DMS114 treated with DMSO at 0.1 percent for 48 hours (cell line): ENCODE results near the gene TAPBP.
"Not testable (repeated sequence)": the region's sequence is repeated elsewhere in the genome, so short reads cannot be mapped to it uniquely, and the experiment has no call there.

Experiments
- DNase-seq: peaks from one replicate; lab custom pipeline; 2025; ENCODE audit not compliant: unreplicated experiment; lab: John Stamatoyannopoulos, UW

Gene TAPBP

DNA sequence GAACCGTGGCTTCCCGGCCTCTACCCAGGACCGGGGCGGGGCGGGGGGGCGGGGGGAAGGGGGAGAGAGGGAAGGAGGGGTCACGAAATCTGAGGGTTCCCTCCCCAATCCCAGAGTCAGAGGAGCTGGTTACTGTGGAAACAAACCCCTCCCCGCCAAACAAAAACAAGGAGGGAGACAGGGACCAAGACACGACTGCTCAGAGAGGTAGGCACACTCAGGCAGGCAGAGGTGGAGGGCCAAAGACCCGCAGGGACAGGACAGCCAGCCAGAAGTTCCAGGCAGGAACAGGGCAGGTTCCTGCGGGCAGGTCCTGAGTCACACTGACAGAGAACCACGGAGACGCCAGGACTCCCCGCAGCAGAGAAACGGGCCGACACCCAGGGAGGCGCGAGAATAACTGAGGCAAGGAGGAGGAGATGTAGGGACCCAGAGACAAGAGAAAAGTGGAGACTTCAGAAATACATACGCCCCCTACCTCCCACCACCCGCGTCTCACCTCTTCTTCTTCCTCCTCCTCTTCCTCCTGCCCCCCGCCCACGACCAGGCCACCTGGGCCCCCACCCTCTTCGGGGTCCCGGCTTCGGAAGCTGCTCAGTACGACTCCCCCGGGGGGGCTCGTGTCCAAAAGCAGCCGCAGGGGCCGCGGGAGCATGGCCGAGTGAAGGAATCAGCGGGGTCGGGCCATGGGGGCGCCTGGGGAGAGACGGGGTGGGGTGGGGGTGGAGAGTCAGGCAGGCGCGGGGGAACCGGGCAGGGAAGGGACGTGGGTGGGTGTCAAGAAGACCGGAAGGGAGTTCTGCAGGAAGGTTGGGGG is 15.7 kb downstream of the TAPBP start:
- peak; percentile 73 for DNase-seq

DNA sequence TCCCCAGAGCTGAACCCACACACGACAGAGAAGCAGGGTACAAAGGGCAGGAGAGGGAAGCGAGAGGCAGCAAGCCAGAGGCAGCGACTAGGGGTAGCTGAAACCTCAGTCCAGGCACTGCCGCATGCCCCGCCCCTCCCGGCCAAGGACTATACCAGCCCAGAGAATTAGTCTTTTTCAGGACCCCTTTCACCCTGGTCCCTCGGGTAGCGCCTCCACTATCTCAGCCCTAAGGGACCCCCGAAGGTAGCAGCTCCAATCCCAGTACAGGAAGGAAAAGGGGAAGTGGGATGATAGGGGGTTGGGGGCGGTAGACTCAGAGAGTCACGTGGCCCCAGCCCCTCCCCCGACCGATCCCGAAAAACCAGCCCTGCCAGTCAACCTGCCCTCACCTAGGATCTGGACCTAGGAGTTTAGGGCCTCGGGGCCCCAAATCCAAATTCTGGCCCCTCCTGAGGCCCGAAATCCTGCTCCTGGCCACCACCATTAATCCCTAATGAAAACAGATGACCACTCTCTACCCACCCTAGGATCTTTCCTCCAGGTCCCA is 16.4 kb downstream of the TAPBP start:
- no peak for DNase-seq

DNA sequence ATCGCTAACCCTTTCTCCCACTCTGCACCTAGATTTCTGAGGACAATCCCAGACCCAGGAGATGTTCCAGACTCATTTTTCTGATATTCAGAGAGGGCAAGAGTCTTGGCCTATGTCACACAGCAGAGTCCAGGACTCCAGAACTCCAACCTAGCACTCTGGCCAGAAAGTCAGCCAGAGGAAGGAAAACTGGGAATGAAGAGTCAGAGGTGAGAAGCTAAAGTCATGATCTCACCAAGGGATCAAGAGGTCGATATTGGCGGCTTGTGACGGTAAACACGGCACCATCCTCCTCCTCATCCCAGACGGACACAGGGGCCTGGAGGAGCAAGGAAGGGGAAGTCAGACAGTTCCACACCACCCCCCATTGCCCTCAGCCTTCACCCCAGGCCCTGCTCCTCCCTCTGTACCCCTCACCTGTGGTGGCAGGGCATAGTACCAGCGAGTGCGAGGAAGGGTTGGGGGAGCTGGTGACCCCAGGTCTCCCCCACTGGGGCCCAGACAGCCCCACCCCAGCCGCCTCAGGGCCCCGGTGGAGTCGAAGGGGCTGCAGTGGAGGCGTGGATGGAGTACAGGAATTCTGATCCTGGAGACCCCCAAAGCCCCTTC is 17.0 kb downstream of the TAPBP start:
- no peak for DNase-seq

DNA sequence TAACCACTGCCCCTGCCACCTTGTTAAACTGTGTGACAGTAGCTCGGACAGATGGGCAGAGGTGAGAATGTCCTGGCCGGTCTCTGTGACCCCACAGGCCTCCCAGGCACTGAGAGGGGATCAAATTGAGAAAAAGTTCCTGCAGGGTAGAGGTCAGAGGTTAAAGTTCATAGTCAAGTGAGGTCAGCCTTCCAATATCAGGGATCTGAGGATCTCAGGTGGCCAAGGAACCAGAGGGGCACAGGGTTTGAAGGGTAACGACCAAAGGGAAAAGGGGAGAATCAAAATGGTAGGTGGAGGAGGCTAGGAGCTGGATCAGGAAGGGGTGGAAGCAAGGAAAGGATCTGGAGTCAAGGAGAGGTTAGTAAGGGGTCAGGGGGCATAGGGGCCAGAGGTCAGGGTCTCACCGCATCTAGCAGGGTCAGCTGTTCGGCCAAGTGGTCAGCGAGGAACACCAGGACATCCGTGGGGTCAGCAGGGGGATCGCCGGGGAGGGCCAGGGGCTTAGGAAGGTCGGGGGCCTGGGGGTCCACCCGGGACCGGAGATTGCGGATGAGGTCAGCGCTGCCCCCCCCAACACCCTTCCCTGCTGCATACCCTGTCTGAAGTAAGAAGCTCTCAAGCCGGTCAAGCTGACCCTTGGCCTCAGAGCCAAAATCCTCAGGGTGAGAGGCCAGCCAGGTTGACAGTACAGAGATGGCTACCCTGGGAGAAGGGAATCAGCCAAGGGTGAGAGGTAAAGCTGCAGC is 18.1 kb downstream of the TAPBP start:
- DNase-seq = no peak

DNA sequence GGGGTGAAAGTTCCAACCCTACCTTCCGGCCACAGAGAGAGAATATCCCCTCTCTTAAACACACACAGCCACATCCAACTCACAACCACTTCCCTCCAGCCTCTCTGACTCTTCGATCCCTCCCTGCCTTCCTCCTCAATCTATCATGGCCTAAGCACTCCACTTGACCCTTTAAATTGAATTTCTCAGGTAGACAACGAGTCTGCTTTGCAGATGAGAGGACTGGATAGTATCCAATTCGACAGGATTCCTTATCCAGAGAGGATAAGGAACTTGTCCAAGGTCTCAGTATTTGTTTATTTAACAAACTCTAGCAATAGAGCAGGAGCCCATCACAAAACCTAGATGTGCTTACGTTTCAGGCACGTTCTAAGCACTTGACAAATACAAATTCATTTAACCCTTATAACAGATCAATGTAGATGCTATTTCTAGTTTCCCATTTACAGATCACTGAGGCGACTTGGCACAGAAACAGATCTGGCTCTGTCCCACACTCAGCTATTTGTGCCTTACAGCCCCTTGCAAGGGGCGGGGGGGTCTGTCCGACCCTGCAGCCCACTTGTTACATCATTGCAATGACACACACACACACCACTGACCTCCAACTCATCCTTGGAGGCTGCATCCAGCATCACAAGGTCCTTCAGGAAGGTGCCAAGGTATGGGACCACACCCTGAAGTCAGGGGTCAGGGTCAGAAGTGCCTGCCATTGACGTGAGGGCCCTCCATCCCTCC is 19.6 kb downstream of the TAPBP start:
- DNase-seq = no peak

DNA sequence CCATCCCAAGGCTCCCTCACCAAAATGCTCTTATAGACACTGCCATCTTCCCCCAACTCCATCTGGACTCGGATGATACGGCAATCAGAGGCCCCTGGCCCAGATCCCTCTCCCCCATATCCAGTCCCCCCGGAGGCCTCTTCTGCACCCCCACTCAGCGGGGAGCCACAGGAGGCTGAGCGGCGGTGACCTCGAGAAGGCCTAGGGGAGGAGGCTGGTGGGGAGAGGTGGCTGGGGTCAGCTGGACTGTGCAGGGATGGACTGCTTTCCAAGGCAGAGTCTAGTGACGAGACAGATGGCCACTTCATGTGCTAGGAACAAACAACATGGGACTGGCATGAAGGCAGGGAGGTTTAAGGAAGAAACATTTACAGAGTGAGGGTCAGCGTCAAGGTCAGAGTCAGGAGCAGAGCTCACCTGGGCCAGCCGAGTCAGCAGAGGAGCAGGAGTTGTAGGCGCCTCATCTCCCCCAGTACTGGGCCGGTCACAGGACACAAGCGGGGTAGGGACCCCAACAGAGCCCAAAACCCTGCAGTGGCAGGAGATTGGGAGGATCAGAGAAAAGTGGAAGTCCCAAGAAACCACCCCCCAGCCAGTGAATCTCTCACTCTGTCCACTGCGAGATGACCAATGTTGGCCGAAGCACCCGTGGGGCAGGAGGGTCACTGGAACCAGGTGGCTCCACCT is 20.7 kb downstream of the TAPBP start:
- no peak for DNase-seq

DNA sequence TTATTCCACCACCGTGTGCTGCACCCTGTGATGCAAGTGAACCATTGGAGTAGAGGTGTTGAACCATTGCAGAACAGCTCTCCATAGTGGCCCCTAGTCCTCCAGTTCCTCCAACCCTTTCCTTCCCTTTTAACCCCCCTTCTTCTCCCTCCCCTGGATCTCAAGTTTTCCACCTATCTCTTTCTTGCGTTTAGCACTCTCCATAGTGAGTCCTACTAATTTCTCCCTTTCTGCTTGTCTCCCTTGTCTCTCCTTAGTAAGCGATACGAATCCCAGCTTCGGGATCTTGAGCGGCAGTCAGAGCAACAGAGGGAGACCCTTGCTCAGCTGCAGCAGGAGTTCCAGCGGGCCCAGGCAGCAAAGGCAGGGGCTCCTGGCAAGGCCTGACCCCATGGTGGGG is 23.4 kb downstream of the TAPBP start:
- no peak for DNase-seq

DNA sequence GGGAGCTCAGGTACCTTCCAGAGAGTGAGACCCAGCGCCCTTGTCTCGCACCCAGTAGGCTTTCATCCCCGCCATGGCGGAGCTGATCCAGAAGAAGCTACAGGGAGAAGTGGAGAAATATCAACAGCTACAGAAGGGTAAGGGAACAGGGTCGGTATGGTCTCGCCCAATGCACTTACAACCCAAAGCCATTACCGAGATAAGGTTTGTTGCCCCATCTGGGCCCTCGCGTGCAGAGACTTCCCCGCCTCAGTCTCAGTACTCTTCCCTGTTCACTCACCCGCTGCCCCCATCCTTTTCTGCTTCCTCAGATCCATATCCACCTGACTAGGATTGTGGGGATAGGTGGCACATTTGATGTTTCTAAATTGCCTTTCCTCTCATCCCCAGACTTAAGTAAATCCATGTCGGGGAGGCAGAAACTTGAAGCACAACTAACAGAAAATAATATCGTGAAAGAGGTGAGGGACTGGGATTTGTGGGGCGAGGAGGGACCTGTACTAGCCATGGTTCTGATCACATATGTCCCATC is 24.0 kb downstream of the TAPBP start:
- DNase-seq = no peak

DNA sequence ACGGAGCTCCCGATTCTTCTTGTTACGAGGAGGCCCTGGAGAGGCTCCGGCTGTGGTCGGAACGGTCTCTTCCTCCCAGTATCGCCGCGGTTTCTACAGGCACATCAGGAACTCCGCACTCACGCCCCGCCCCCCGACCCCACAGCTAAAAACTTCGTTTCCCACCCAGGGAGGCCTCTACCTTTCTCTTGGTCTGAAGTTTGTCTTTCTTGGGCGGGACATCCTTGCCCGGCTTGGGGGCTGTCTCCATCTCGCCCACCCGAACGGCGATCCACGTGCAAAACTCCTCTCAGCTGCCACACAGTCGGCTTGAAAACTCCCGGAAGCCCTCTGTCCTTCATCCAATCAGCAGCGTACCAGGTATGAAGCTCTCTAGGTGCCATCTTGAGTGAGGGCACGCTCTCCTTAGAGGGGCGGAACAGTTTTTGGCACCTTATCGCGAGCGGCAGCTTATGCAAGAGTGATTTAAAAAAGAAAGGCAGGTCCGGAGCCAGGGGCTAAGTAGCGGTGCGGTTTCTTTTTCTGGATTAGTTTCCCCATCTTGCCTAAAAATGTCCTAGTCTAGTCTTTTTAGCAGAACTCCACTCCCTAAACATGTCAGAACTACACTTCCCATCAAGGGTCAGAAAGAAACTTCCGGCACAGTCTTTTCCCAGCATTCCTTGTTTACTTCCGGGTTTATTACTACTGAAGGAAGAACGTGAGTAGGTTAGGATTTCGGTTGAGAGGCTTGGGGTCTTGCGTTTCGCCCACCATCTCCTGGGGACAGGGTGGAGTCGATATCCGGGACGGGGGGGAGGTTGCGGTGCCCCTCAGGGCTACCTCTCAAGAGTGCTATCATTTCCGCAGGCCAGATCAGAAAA is 24.7 kb downstream of the TAPBP start, which contains the start of the genes PFDN6 and WDR46:
Gene PFDN6, plus strand, starts transcription at position 681 of the 863 bp plus-strand sequence. CDS start 256 bp downstream, outside the sequence.
Gene WDR46, minus strand, starts transcription at position 319 of the 863 bp plus-strand sequence. Its CDS starts 69 bp downstream, at position 250.
- peak; percentile 99 for DNase-seq

DNA sequence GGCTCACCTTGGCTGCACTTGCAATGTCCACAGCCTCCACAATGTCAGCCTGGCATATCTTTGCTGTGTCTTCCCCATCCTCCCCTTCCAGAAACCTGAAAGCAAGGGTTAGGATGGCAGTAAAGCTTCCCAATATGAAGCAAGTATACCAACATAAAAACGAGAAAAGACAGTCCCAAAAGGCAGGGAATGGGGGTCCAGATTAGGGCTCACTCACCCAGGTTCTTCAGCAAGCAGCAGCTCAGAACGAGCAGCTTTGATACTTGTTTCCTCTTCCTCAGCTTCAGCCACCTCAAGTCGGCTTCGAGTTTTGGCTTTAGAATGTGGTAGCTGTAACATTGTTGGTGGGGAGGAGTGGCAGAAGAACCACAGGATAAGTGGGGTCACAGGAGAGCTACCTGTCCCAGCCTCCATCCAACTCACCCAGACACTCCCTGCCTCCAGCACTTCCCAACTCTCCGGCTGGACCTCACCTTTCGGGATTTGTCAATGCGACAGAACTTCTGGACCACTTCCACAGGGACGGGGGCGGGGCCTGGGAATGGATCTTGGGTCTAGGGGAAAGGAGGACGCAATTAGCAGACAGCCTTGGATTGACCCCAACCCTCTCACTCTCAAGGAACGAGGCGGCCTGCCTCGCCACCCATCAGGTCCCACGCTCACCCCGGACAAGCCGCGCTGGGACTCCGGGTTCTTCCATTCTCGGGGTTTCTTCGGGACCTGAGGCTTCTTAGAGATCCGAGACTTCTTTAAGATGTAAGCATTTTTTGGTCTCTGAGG is 25.5 kb downstream of the TAPBP start:
- DNase-seq = no peak

DNA sequence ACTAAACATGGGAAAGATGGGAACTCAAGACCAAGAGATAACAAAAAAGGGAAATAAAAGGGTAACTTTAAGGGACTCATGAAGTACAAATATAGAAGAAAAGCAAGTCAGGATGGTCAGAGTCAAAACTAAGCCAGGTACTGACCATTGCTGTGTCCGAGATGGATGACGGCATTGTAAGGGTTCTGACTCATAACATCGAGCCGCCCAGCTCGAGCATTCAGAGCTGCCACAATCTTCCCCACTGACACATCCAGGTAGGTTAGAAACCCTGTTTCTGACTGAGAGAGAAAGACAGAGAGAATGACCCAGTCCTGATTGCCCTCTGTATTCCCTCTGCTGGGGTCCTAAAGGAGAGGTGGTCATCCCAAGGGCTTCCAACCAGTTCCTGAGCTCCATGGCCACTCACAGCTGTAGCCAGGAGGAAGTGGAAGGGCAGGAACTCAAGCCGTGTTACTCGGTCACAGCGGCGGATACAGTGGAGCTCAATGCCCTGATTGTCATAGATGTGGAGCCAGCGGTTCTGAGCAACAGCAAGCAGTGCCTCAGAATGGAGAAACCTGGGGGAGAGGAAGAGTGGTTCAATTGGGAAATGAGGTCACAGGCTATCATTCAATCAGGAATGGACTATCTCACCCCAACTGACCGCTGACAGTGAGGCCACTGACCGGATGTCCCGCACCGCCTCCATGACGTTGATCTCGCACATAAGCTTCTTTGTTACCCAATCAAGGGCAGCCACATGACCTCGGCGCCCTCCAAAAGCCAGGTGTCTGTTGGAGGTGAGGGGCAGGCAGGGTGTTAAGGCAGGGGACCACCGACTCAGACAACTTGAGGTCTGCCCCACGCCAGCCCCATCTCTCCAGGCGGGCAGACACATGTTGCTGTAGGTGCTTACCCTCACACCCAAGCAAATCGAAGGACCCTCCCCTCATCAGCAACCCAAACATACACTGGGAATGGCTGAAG is 26.6 kb downstream of the TAPBP start:
- no peak for DNase-seq

DNA sequence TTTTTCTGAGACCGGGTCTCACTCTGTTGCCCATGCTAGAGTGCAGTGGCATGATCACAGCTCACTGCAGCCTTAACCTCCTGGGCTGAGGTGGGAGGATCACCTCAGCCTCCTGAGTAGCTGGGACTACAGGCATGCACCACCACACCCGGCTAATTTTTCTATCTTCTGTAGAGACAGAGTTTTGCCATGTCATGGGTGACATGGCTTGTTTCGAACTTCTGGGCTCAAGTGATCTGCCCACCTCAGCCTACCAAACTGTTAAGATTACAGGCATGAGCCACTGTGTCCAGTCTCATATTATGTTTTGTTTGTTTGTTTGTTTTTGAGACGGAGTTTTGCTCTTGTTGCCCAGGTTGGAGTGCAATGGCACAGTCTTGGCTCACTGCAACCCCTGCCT is 28.7 kb downstream of the TAPBP start:
- not testable (repeated sequence) for DNase-seq

DNA sequence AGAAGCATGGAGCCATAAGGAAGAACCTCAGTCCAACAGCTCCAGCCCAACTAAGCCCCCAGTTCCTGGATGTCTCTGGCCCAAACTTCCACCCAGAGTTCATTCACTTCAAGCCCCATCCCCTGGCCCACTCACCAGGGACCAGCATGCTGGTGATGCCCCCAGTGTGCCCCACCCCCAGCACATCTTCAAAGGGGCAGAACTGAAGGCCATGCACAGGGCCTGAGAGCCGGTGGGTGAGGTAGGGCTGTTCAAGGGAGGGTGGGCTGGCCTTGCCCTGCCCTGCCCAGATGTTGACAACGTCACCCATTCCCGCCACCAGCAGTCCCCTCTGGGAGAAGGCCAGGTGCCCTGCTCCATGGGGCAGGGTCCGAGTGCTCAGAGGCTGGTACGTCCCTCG is 33.3 kb downstream of the TAPBP start:
- no peak for DNase-seq

DNA sequence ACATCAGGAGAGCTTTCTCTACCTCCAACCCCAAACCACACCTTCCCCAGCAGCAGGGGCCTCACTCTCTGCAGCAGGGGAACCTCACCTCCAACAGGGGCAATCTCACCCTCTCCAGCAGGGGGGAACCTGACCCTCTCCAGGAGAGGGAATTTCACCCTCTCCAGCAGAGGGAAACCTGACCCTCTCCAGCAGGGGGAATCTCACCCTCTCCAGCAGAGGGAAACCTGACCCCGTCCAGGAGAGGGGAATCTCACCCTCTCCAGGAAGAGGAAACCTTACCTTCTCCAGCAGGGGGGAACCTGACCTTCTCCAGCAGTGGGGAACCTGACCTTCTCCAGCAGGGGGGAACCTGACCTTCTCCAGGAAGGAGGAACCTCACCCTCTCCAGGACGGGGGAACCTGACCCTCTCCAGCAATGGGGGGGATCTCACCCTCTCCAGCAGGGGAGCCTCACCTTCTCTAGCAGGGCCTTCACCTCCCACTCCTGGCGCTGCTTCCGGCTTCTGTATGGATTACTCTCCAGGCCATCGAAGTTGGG is 33.8 kb downstream of the TAPBP start:
- DNase-seq = peak; percentile 78

DNA sequence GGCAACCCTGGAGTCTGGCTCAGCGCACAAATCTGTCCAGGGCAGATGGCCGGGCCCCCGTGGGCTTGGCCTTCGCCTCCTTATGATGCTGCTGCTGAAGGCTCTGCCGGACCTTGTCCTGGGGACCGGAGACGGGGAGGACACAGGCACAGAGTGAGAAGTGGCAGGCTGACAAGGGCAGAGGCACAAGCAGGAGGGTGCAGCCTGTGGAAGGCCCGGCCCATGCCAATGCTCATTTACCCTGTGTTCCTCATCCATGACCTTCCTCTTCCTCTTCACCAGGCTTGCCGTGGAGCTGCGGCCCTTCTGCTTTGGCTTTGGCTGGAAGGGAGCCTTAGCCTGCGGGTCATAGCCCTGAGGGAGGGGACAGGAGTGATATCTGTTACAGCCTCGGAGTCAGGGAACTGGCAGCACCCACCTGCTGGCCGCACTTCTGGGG is 34.6 kb downstream of the TAPBP start:
- no peak for DNase-seq

DNA sequence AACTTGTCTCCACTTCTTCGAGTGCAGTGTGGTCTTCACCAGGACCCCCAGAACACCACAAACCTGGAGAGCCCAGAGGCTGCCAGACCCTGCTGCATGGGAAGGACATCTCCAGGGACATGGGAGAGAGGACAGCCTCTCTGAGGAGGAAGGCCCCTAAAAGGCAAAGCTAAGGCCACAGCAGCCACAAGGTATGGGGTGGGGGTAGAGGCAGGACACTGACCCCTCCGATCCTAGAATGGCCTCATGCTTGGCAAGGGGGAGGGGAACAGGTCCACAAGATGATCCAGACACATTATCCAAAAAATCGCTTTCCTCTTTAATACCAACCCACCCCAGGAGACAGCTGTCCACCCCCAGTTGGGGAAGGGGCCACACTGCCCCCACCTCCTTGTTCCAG is 35.1 kb downstream of the TAPBP start:
- no peak for DNase-seq

DNA sequence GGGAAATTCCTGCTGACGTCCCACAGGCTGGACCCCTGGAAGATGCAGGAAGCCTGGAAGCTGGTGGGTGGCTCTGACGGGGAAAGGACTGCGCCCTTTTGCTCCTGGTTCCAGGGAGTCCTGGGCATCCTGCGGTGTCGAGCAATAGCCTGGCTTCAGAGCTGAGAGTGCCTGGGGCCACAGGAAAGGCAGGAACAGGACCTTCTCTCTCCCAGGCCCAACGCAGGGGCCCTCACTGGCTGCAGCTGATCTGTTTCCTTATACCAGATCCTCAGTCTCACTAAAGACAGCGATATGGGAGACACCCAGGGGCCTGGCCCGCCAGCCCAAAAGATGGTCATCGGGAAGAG is 35.5 kb downstream of the TAPBP start:
- DNase-seq = peak; percentile 36
